HG03460 (cell line): ENCODE results near the gene GCSAML.
"Not testable (repeated sequence)": the region's sequence is repeated elsewhere in the genome, so short reads cannot be mapped to it uniquely, and the experiment has no call there.

Experiments used
- ATAC-seq: cut with Tn5 transposase; IDR thresholded peaks from one replicate; pipeline ENCODE4 v1.9.1; 2021; ENCODE audit not compliant: unreplicated experiment

The GCSAML gene

DNA sequence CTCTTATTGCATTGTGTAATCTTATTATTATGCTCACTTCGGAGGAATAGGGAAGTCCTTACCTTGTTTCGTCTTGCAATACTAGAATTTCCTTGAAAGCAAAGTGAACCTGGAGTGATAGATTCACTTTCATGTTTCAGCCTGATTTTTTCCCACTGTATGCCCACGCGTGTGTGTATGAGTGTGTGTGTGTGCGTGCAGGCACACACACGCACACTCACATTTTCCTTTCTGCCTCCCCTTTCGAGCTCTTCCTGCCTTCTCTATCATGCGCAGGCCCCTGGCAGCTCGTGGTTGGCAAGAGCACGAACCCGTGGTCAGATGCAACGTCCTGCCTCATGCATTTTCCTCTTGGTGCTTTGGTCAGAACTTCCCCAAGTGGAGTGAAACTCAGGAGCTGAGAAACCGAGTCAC, at the start of gene GCSAML:
TSS of gene GCSAML (plus strand) at position 366 of the 414 bp plus-strand sequence. CDS start 58 bp downstream, outside the sequence.
- no peak for ATAC-seq

DNA sequence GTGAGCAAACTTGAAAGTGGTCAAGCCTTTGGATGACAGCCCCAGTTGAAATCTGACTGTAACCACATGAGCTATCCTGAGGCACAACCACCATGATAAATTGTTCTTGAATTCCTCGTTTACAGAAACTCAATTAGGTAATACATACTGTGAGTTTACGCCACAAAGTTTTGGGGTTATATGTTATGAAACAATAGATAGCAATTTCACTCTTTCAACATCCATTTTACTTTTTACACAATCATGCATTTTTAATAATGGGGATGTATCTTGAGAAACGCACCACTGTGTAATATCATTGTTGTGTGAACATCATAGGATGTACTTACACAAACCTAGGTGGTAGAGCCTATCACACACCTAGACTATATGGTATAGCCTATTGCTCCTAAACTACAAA, 48.1 kb upstream of the GCSAML start:
- no peak for ATAC-seq

GRCh38 chr1:247506831-247507230, 42.1 kb upstream of the GCSAML start:
- no peak for ATAC-seq

GRCh38 chr1:247517795-247518612, 30.9 kb upstream of the GCSAML start:
- ATAC-seq, result no peak

GRCh38 chr1:247518613-247518891, 30.4 kb upstream of the GCSAML start:
- ATAC-seq, result no peak

- ATAC-seq, result not testable (repeated sequence)
These were observed 27.0 kb upstream of the GCSAML start for GRCh38 chr1:247521886-247522285.

DNA sequence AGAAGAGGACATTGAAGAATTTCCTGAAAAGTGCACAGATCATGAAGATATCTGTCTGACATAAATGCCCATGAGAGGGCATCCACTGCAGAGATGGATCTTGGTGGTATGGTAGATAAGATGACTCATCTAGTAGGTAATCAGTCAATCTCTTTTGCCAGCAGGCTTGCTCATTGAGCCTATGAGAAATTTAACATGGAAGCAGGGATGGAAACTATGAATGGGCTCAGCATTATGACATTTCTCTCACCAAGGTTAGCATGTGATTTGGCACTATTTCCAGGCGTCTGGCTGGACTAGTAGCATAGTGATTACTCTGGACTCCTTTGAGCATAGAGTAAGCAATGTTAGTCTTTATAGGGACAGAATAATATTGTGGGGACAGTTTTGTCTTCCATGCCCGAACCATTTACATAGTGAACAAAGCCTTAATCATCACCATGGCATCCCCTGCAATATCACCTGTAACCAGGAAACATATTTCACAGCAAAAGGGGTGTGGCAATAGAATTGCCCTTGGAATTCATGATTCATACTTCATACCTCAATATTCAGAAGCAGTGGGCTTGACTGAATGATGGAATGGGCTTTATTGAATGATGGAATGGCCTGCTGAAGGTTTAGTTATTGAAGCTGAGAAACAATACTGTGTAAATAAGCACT, 20.0 kb upstream of the GCSAML start:
- ATAC-seq, result no peak

DNA sequence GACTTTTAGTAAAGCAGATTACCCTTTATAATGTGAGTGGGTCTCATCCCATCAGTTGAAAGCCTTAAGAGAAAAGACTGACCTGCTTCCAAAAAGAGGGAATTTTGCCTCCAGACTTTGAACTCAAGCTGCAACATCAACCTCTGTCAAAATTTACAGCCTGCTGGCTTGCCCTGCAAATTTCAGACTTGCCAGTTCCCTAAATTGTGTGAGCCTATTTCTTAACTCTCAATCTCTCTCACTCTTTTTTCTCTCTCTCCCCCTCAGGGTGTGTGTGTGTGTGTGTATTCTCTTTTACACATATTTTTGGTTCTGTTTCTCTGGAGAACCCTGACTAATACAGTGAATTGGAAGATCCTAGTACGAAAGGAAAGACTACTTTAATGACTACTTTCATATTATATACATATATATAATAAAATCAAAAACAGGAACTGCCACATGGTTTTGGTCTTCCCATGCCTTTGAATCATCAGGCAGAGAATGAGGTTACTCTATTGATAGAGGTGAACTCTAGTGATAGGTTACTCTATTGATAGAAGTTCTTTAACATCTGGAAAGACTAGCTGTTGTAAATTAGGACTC, 19.1 kb upstream of the GCSAML start:
- ATAC-seq, result no peak

- ATAC-seq, result no peak
These were observed 18.1 kb upstream of the GCSAML start for GRCh38 chr1:247530785-247531184.

DNA sequence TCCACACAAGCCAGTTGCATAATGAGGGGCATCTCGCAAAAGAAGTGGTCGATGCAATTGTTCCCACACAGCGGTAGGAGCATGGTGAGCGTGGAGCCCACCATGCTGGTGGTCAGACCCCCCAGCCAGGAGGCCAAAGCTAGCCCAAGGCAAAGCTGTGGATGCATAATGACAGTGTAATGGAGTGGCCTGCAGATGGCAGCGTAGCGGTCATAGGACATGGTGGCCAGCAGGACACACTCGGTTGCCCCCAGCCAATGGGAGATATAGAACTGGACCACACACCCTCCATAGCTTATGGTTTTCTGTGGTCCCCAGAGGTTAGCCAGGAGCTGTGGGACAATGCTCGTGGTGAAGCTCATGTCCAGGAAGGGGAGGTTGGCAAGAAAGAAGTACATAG, 17.0 kb upstream of the GCSAML start:
- ATAC-seq, result no peak

DNA sequence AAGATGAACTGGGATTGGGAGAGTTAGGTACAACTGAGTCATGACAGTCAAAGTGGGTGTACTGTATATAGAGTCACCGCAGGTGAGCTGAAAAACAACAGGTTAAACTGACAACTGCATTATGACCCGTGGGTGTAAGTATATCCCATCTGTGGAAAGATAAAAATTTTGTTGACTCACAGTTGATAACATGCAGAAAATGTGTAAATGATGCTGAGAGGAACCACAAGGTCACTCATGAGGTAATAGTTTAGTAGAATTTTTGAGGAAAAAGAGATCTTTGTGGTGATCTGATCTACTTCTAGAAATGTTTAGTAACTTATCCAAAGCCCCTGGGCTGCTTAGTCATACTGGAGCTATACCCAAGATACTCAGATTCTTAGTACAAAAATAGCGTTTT, 13.5 kb upstream of the GCSAML start:
- ATAC-seq, result no peak

- ATAC-seq, result no peak
These were observed 12.6 kb upstream of the GCSAML start, which contains the start of gene OR2C3 for GRCh38 chr1:247536340-247536739. OR2C3 (minus strand) TSS chr1:247536440; CDS start chr1:247532511, 3,929 bp downstream.

DNA sequence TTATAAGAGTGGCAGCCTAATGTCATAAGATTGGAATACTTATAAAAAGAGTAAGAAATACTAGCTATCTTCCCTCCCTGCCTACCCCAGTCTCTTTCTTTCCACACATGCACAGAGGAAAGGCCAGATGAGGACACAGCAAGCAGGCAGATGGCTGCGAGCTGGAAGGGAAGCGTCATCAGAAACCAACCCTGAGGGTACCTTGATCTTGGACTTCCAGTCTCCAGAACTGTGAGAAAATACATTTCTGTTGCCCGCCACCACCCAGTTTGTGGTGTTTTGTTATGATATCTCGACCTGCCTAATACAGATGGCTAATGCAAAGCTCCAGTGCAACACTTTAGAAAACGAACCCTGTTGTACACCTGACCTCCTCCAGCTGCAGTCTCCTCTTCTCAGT, 10.4 kb upstream of the GCSAML start:
- ATAC-seq, result no peak

- no peak for ATAC-seq
These were observed 9.7 kb upstream of the GCSAML start for GRCh38 chr1:247539215-247539614.

DNA sequence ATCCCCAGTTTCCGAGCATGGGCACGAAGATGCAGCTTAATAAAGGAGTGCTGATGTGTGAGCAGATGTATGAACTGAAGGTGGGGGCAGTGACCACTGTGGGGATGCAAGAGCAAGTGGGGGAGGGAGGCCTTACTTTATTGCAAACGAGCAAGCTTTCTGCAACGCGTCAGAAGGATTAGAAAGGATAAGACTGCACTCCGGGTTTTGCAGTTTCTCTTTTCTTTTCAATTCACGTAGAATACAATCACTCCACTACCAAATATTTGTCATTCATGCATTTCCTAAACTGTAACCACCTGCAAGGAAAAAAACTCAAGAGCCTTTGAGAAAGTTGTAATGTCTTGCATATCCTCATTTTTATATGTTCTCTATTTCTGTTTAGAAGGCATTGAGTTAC, 8.4 kb upstream of the GCSAML start:
- ATAC-seq, result no peak

GRCh38 chr1:247542811-247543210, 6.1 kb upstream of the GCSAML start:
- no peak for ATAC-seq

DNA sequence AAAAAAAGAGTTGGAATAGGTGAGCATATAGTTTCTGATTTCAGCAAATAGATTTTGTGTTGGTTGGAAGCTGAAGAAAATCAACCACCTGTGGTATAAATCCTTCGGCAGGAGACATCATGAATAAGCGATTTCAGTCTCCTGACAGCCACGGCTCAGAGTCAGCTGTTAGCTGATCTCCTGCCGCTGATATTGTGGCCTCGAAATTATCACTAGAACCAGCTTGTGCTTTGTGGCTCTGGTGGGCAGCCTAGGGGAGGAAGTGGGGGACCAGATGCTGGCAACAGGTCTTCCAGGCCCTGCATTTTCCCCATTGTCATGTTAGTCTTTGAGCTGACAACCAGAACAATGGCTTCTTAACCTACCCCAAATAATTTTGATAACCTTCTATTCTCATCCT, 842 bp upstream of the GCSAML start:
- no peak for ATAC-seq

GRCh38 chr1:247551721-247552120, 2.8 kb downstream of the GCSAML start:
- ATAC-seq, result no peak

GRCh38 chr1:247552231-247552630, 3.3 kb downstream of the GCSAML start:
- ATAC-seq, result no peak

DNA sequence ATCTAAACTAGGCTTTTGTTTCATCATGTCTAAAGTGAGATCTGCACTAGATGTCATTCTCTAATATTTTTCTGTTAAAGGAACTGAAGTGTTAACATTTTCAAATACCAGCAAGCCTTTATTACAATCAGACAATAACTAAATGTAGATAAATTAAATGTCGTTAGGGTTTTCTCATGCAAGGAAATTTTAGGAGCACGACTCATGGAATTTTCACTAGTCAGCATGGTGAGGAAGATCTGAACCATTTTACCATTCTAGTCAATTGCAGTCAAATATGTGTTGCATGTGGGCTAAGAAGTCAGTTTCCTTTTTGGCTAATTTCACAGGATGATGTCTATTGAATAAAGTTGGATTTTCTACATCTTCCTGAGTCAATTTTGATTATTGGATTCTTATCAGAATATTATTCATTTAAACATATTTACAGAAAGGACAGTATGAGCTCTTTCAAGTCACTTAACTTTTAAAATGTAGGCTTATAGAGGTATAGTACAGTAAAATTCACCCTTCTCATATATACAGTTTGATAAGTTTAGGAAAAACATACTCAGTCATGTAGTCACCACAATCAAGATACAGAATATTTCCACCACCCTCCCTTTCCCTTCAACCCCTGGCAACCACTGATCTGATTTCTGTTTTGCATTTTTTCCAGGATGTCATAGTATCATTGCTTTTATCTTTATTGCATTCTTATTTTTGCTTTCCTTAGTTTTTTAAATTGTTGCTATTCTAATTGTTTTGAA, 9.2 kb downstream of the GCSAML start:
- no peak for ATAC-seq

DNA sequence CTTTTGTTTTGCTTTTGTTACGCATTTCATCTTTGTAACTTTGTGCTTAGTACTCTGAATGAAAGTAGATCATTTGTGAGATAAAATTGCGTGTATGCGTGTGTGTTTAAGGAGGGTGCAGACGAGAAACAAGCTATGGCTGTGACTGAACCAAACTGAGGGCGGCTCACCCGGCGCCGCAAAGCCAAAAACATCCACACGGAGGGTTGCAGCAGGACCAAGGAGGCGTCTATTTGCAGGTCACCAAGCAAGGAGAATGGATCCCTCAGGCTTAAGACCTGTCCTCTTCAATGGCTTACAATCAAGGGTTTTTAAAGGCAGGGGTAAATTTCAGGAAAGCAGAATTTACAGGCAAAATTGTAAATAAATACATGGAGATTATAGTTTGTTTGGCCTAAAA, 12.8 kb downstream of the GCSAML start:
- ATAC-seq, result no peak

DNA sequence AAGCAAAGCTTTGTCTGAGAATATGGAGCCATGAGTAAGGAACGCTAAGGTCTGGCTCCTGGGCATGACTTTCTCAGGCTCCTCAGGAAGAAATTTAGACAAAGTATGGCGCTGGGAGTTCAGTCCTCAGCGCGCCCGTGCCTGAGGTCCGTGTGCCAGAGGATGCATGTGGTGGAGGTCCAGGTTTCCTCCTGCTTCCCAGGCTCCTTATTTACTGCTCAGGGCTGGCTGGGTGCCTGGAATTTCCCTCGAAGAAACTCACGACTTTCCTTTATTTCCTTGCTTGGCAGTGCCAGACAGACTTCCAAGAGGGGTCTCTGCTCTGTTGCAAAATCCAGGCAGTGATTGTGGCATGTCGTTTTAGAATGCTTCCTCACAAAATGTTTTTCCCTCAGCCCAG, 13.3 kb downstream of the GCSAML start:
- no peak for ATAC-seq
